Activated T-cell treated with anti-CD3 and anti-CD28 coated beads, Interleukin-2, amount 50 U/mL, for 72 hours (primary cell): ENCODE measurements around the gene CTXN1. TPM values are rescaled to one million over a fixed set of nuclear protein-coding genes. Genes with fewer than 3 reads are reported as not detected.
"Not testable (repeated sequence)": the region's sequence is repeated elsewhere in the genome, so short reads cannot be mapped to it uniquely, and the experiment has no call there.

ENCODE experiments used
- ATAC-seq, 2 donors: fragments of 150-1000 bp; cut with Tn5 transposase; replicated peaks in 1 of 2; 2 replicates each; pipeline ENCODE4 v1.10.0; 2021; ENCODE audit warnings: moderate library complexity in 2 of 2, mild to moderate bottlenecking in 1 of 2
- DNase-seq, 2 donors: peaks; one replicate each; pipeline ENCODE4 v3.0.0; 2021 to 2022; ENCODE audit warnings: mixed read lengths in 1 of 2
- H3K27ac Mint-ChIP-seq: one replicate; pipeline ENCODE4 v1.8.0; 2022; ENCODE audit warnings: mild to moderate bottlenecking, moderate library complexity, mixed read lengths
- H3K27me3 Mint-ChIP-seq: one replicate; pipeline ENCODE4 v1.8.0; 2022; ENCODE audit warnings: low read depth, mixed read lengths
- H3K36me3 Mint-ChIP-seq, 2 donors: one replicate each; pipeline ENCODE4 v1.8.0; 2022; ENCODE audit warnings: mixed read lengths in 2 of 2, mild to moderate bottlenecking in 1 of 2; ENCODE audit not compliant: insufficient read depth in 2 of 2
- H3K4me1 Mint-ChIP-seq: one replicate; pipeline ENCODE4 v1.8.0; 2022; ENCODE audit warnings: low read depth, mixed read lengths
- H3K4me3 Mint-ChIP-seq, 2 donors: one replicate each; pipeline ENCODE4 v1.8.0; 2022; ENCODE audit warnings: mild to moderate bottlenecking in 2 of 2, mixed read lengths in 2 of 2, moderate library complexity in 2 of 2
- H3K9me3 Mint-ChIP-seq, 2 donors: one replicate each; pipeline ENCODE4 v1.8.0; 2022; ENCODE audit warnings: mixed read lengths in 2 of 2
- total RNA-seq, 2 donors: library from RNA; stranded (reverse); gene quantifications; one replicate each; pipeline ENCODE4 v1.2.3, GENCODE V29; 2022

CTXN1 gene
- total RNA-seq, 2 donors from 2014 or later: 0.50 to 0.63 TPM

GRCh38 chr19:7962644-7963268 is 36.8 kb upstream of the CTXN1 start:
- Mint-ChIP-seq H3K27ac (no peak overlapping the region), H3K9me3 (no peaks in the 10 kb centered on the region), H3K4me3 (no peak overlapping the region), H3K4me1 (no peaks in the 10 kb centered on the region), H3K36me3 (peaks cover 3 to 9% of the 10 kb centered on the region in 2 donors), H3K27me3 (no peaks in the 10 kb centered on the region)
- ATAC-seq: no peak
- no peak for DNase-seq

- Mint-ChIP-seq H3K4me1 (peaks cover 1% of the 10 kb centered on the region), H3K36me3 (peaks cover 3 to 9% of the 10 kb centered on the region in 2 donors), H3K27ac (no peak overlapping the region), H3K27me3 (no peaks in the 10 kb centered on the region), H3K4me3 (no peak overlapping the region), H3K9me3 (no peaks in the 10 kb centered on the region)
- ATAC-seq (no peak), DNase-seq (no peak)
Observed at GRCh38 chr19:7961920-7962626, 36.1 kb upstream of the CTXN1 start.

- H3K4me3 Mint-ChIP-seq, ATAC-seq, DNase-seq, H3K36me3 Mint-ChIP-seq, H3K9me3 Mint-ChIP-seq, H3K27ac Mint-ChIP-seq, H3K4me1 Mint-ChIP-seq, H3K27me3 Mint-ChIP-seq: not testable (repeated sequence)
Observed at GRCh38 chr19:7961082-7961481, 35.1 kb upstream of the CTXN1 start.

DNA sequence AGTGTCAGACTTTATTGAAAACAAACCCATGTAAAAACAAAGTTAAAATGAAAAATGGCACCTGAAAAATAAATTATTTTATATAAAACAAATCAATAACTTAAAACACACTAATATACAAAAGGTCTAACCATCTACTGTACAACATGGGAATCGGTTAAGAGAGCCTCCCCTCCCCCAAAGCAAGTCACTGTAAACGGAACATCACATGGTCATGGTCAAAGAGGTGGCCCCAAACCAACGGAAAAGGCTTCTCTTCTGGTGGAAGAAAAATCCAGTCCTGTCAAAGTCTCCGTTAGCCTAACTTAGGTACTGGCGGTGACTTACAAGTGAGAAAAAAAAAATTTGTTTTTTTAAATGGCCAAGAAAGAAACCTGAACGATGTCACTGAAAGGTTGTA is 33.3 kb upstream of the CTXN1 start:
- H3K27ac Mint-ChIP-seq: no peak overlapping the region
- H3K4me3 Mint-ChIP-seq: no peak overlapping the region
- peaks cover 4% of the 10 kb centered on the region for H3K4me1 Mint-ChIP-seq
- no peak for ATAC-seq
- no peaks in the 10 kb centered on the region for H3K9me3 Mint-ChIP-seq
- no peaks in the 10 kb centered on the region for H3K27me3 Mint-ChIP-seq
- DNase-seq: no peak
- H3K36me3 Mint-ChIP-seq: peaks cover 0 to 6% of the 10 kb centered on the region in 2 donors

GRCh38 chr19:7955696-7956095 is 29.8 kb upstream of the CTXN1 start:
- no peak for ATAC-seq
- Mint-ChIP-seq H3K4me3 (no peak overlapping the region), H3K9me3 (no peaks in the 10 kb centered on the region), H3K27me3 (no peaks in the 10 kb centered on the region), H3K4me1 (peaks cover 4% of the 10 kb centered on the region), H3K36me3 (no peaks in the 10 kb centered on the region), H3K27ac (no peak overlapping the region)
- no peak for DNase-seq

DNA sequence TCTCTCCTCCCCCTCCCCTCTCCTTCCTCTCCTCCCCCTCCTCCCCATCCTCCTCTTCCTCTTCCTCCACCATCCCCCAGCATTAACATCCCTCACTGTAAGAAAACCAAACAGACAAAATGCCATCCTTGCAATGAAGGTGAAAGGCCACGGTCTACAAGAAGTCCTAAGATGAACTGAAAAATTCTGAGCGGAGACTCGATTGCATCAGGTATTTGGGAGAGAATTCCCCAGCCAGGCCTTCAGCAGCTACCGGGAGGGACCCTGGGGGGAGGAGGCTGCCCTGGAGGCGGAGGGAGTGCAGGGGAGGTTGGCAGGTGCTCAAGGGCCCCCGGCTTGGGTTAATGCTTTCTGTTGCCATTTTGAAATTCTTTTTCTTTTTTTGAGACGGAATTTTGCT is 27.6 kb upstream of the CTXN1 start:
- no peaks in the 10 kb centered on the region for H3K36me3 Mint-ChIP-seq
- H3K27me3 Mint-ChIP-seq: no peaks in the 10 kb centered on the region
- ATAC-seq (no peak), DNase-seq (no peak)
- H3K4me3 Mint-ChIP-seq: no peak overlapping the region
- no peak overlapping the region for H3K27ac Mint-ChIP-seq
- H3K4me1 Mint-ChIP-seq: peaks cover 4% of the 10 kb centered on the region
- no peaks in the 10 kb centered on the region for H3K9me3 Mint-ChIP-seq

GRCh38 chr19:7953060-7953459 is 27.1 kb upstream of the CTXN1 start:
- no peak for DNase-seq
- Mint-ChIP-seq H3K27me3 (no peaks in the 10 kb centered on the region), H3K4me3 (no peak overlapping the region), H3K4me1 (peaks cover 4% of the 10 kb centered on the region), H3K9me3 (no peaks in the 10 kb centered on the region), H3K27ac (no peak overlapping the region), H3K36me3 (no peaks in the 10 kb centered on the region)
- no peak for ATAC-seq

DNA sequence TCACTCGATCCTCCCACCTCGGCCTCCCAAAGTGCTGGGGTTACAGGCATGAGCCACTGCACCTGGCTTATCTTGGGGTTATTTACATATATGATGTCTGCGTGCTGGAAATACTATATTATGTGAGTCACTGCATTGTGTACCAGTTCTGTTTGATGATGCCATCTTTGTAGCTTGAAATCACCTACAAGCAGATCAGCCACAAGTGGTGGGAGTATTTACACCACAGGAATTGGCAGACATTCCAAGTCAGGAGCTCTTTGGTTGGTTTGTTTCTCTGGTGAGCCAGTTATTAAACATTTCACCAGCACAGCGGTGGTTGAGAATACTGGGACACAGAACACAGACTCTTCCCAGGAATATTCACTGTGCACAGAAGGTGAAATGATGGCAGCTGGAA is 22.0 kb upstream of the CTXN1 start:
- no peak overlapping the region for H3K4me3 Mint-ChIP-seq
- no peak for ATAC-seq
- no peaks in the 10 kb centered on the region for H3K9me3 Mint-ChIP-seq
- no peaks in the 10 kb centered on the region for H3K27me3 Mint-ChIP-seq
- H3K27ac Mint-ChIP-seq: no peak overlapping the region
- no peak for DNase-seq
- H3K36me3 Mint-ChIP-seq: peaks cover 0 to under 1% of the 10 kb centered on the region in 2 donors
- H3K4me1 Mint-ChIP-seq: peaks cover 16% of the 10 kb centered on the region

GRCh38 chr19:7944177-7944761 is 18.3 kb upstream of the CTXN1 start:
- Mint-ChIP-seq H3K27me3 (no peaks in the 10 kb centered on the region), H3K4me1 (peaks cover 40% of the 10 kb centered on the region), H3K9me3 (no peaks in the 10 kb centered on the region), H3K4me3 (peak overlapping the region; percentile 93 to 99), H3K27ac (peak overlapping the region; percentile 96), H3K36me3 (peaks cover 1 to 9% of the 10 kb centered on the region in 2 donors)
- peak; percentile 47 to 49 for ATAC-seq
- DNase-seq: peak; percentile 85 to 89

DNA sequence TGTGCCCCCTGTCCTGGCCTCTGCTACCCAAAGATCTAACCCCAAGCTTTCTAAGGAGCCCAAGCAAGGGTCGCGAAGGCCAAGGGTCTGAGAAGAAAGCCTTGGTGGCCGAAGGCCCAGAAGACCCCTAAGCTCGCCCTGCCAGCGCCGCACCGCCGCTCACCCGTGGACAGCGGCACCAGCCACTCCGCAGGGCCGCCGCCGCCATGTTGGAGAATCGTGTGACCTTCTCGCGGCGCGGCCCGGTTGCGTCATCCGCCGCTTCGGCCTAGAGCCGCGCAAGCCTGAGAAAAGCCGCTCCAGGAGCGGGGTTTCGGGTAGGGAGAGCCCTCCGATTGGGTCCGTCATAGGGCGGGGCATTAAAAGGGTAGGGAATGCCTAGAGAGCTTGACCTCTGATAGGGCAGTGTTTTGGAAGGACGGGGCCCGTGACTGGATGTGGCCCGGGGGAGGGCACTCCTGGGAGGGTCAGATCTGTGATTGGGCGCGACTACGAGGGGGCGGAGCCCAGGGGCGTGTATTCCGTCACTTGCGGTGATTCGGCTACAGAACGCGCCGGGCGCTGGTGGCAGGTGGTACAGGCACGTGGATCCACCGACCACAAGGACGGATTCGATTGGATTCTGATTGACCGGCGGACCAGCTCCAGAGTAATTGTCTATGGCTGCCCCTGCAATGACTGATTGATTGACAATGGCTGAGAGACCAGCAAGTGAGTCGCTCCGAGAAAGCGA is 17.7 kb upstream of the CTXN1 start, which contains the start of gene TIMM44:
TSS of gene TIMM44 (minus strand) at position 223 of the 733 bp plus-strand sequence. CDS start at position 208, 15 bp downstream.
- no peaks in the 10 kb centered on the region for H3K27me3 Mint-ChIP-seq
- H3K9me3 Mint-ChIP-seq: no peaks in the 10 kb centered on the region
- peaks cover 40% of the 10 kb centered on the region for H3K4me1 Mint-ChIP-seq
- DNase-seq (peak; percentile 98 to 99), ATAC-seq (peak; percentile 97 to 98)
- H3K36me3 Mint-ChIP-seq: peaks cover 1 to 13% of the 10 kb centered on the region in 2 donors
- peak within 1 kb of the TSS; percentile 93 to 99 for H3K4me3 Mint-ChIP-seq
- H3K27ac Mint-ChIP-seq: peak within 1 kb of the TSS; percentile 96

- no peak for DNase-seq
- Mint-ChIP-seq H3K27me3 (no peaks in the 10 kb centered on the region), H3K4me3 (peak overlapping the region; percentile 93 to 99), H3K27ac (peak overlapping the region; percentile 96), H3K4me1 (peaks cover 40% of the 10 kb centered on the region), H3K36me3 (peaks cover 1 to 14% of the 10 kb centered on the region in 2 donors), H3K9me3 (no peaks in the 10 kb centered on the region)
- peak; percentile 18 for ATAC-seq
Observed at GRCh38 chr19:7942981-7943443, 17.1 kb upstream of the CTXN1 start.

DNA sequence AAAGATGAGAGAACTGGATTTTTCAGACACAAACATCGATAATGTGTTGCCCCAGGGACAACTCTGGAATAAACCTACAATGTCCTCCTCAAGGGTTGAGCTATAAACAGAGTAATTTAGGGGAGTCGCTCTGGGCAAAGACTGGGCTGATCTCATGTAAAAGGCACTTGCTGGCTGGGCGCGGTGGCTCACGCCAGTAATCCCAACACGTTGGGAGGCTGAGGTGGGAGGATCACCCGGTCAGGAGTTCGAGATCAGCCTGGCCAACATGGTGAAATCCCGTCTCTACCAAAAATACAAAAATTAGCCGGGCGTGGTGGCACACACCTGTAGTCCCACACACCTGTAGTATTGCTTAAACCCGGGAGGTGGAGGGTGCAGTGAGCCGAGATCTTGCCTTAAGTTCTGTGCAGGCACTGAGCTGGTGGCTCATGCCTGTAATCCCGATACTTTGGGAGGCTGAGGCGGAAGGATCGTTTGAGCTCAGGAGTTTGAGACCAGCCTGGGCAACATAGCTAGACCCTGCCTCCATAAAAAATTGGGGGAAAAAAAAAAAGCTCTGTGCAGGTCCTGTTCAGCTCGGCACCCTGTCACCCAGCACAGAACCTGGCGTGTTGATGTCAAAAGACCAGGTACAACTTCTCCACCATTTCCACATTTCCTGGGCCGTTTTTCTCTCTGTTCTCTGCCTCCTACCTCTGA is 16.1 kb upstream of the CTXN1 start:
- DNase-seq (no peak), ATAC-seq (no peak)
- H3K36me3 Mint-ChIP-seq: peaks cover 1 to 19% of the 10 kb centered on the region in 2 donors
- H3K4me1 Mint-ChIP-seq: peaks cover 40% of the 10 kb centered on the region
- no peaks in the 10 kb centered on the region for H3K27me3 Mint-ChIP-seq
- peak overlapping the region; percentile 93 to 99 for H3K4me3 Mint-ChIP-seq
- no peaks in the 10 kb centered on the region for H3K9me3 Mint-ChIP-seq
- H3K27ac Mint-ChIP-seq: no peak overlapping the region
